IPS-18c (cell line): ENCODE measurements around the gene KANSL1.
"Not testable (repeated sequence)": the region's sequence is repeated elsewhere in the genome, so short reads cannot be mapped to it uniquely, and the experiment has no call there.

Experiments
- H3K4me3 ChIP-seq: 2 replicates; pipeline ENCODE4 v1.7.0; 2013; ENCODE audit warnings: low read depth, mild to moderate bottlenecking, low read length, moderate library complexity; ENCODE audit not compliant: insufficient read depth
- H3K9me3 ChIP-seq: one replicate; pipeline ENCODE4 v1.6.1; 2013; ENCODE audit warnings: mild to moderate bottlenecking, low read length, moderate library complexity; ENCODE audit not compliant: control insufficient read depth, insufficient read depth

The KANSL1 gene

DNA sequence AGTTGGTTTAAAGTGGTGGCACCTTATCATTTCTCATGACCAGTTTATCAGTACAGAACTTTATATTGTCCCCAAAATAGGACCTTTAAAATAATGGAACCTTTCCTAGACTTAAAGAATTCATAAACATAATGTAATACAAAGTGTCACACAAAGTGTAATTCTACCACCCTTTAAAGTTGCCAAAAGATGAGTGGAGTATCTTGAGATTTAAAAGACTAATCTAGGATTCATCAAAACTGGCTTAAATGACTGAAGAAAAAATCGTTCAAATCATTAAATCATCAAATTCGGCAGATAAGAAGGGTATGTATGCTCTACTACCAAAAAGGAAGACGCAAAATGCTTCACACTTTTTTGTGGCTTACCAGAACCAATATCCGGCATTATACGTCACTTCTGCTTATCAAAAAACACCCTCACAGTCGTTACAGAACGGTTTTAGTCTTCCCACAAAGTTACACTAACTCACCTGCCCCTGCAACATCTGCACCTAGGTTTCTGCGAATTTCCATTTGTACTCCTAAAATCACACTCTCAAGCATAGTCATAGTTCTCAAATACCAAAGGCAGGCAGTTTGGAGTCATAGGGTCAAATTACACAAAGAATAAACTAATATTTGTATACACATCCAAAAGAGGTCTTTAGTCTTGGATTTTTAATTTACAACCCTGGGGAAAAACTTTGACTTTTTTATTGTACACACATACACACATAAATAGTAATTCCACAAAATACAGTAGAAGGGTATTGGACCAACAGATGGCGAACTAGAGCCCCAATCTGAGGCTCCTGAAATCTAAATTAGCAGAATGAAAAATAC is 1.4 kb upstream of the KANSL1 start:
- Histone ChIP-seq H3K9me3 (no peaks in the 10 kb centered on the region), H3K4me3 (peak overlapping the region; percentile 97)

DNA sequence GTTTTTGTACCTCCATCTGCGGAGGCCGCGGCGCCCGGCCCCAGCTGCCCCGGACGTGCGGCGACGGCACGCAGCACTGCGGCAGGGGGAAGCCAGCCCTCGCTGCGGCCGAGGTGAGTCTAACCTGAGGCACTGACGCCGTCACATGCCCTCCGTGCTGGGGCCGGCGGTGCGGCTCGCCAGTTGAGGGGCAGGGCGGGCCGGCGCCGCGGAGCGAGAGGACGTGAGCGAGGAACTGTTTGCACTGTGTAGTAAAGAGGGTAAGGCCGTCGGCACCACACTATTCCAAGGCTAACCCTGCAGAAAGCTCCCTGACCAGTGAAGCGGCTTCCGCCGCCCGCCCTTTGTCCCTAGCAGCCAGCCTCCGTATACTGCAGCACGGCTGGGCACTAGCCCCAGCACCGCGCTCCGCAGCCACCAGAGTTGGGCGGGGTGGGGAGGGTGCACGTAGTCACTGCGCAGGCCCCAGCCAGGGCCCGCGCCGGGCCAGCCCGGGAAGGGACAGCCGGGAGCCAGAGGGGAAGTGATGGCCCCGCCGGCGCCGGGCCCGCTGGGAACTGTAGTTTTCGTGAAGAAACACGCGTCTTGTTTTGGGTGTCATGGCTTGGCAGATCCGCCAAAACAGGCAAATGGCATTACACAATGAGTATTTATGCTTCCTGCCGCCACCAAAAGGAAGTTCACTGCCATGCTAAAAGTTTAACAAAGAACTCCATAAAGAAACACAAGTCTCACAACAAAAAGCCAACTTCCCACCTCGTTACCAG is 580 bp upstream of the KANSL1 start:
- Histone ChIP-seq H3K4me3 (peak overlapping the region; percentile 97), H3K9me3 (no peaks in the 10 kb centered on the region)

DNA sequence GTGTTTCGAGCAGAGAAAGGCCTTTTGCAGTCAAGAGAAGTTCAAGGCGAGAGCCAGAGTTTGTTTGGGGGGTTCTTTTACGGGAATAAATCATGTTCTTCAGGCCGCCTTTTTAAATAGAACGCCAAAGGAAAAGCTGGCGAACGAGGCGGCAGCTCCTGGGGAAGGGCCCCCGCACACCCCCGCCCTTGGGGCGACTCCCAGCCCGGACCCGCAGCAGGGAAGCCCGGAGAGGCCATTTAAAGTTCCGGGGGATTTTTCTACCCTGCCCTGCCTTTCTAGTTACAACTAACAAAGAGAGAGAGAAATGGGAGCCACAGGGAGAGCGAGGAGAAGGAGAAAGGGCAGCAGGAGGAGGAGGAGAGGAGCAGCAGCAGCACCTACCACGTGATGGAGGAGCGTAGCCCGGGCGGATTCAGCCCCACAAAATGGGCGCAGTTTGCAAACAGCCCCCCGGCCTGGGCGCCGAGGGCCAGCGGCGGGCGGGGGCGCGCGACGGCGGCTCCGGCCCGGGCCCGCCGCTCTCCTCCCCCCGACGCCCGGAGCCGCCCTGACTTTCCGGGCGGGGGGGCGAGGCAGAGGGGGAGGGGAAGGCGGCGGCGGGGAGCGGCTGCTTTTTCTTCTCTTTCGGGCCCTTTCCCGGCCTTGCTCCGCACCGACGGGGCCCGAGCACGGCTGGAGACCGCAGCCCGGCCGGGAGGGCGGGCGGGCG is 634 bp downstream of the KANSL1 start:
- H3K4me3 ChIP-seq = peak overlapping the region; percentile 99
- no peaks in the 10 kb centered on the region for H3K9me3 ChIP-seq

DNA sequence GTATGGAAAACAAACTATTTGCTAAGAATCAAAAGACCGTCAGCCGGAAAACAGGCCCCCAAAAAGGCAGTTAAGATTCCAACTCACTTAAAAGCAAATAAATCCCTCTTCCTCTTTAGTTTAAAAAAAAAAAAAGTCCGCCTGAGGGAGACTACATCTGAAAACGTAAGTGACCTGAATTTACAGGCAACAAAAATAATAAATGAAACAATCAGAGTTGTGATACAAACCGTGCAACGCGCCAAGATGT is 1.1 kb downstream of the KANSL1 start:
- H3K9me3 ChIP-seq = no peaks in the 10 kb centered on the region
- H3K4me3 ChIP-seq = peak overlapping the region; percentile 99

DNA sequence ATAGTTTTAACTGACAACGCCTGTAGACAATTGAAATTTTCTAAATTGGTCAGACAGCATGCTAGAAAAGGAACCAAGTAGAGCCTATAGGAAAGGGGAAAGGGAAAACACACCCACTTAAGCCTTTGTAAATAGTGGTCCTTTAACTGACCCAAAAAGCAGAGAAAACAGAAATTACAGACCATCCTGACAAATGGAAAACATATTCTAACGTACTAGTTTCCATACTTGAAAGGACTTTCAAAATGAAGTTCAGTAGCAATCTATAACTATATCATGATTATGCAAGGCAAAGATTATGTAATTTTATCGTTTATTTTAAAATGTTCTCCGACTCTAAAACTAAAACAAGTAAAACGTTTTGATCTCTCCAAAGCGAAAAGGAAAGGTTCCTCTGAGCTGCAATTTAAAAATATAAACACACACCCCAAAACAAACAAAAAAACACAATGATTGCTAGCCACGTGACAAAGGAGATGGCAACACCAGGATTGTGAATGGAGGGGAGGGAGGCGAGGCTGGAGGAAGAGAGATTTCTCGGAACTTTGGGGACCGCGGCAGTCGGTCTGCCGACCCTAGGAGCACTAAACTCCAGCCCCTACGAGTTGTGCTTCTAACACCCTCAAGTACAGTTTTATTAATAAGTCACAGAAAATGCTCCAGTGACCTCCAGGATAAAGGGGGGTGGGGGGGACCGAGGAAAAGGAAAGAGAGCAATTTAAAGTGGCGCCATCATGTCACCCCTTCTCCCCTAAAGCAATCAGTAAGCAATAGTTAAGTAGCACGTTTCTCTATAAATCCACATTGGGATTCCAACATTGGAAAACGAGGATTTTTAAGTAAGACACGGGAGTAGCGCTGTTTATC is 1.7 kb downstream of the KANSL1 start:
- no peaks in the 10 kb centered on the region for H3K9me3 ChIP-seq
- peak overlapping the region; percentile 99 for H3K4me3 ChIP-seq

DNA sequence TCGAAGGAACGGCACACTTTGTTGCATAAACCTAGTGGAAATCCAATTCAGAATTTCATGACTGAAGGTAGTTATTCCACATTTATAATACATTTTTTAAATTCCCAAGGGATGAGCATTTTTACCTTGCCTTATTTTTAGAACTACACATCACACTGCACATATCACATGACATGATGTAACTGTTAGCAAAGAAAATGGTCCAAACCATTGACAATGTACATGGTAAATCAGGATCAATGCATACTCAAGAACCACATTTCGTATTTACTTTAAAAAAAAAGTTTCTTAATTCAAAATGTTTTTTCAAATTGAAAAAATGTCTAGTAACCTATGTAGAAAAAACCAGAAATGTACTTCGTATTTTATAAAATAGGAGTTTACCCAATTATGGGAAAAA is 2.5 kb downstream of the KANSL1 start:
- Histone ChIP-seq H3K9me3 (no peaks in the 10 kb centered on the region), H3K4me3 (no peak overlapping the region)

DNA sequence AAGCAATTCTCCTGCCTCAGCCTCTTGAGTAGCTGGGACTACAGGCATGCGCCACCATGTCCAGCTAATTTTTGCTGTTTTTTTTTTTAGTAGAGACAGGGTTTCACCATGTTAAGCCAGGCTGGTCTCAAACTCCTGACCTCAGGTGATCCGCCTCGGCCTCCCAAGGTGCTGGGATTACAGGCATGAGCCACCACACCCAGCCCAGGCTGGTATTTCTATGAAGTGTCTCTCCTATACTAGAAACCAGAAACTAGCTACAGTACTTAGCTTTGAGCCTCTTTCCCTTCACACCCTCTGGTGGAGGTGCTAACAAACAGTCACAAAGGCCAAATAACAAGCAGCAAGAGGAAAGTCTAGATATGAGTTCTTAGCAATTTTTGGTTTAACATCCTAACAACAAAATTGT is 6.4 kb downstream of the KANSL1 start:
- H3K4me3 ChIP-seq, H3K9me3 ChIP-seq: not testable (repeated sequence)

DNA sequence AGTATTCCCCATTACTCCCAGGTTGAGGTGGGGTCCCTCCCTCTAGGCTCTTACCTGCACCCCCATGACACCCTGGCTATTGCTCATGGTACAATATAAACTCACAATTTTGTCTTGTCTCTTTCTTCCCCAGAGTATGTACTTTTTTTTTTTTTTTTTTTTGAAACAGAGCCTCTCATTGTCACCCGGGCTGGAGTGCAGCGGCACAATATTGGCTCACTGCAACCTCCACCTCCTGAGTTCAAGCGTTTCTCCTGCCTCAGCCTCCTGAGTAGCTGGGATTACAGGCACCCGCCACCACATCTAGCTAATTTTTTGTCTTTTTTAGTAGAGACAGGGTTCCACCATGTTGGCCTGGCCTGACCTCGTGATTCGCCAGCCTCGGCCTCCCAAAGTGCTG is 8.5 kb downstream of the KANSL1 start:
- Histone ChIP-seq H3K4me3 (no peak overlapping the region), H3K9me3 (no peaks in the 10 kb centered on the region)

DNA sequence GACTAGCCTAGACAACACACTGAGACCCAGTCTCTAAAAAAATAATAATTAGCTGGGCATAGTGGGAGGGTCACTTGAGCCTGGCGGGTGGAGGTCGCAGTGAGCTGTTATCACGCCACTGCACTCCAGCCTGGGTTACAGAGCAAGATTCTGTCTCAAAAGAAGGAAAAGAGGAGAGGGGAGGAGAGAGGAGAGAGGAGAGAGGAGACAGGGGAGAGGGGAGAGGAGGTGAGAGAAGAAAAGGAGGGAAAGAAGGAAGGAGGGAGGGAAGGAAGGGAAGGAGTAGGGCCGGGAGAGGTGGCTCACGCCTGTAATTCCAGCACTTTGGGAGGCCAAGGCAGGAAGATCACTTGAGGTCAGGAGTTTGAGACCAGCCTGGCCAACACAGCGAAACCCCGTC is 9.8 kb downstream of the KANSL1 start:
- H3K9me3 ChIP-seq, H3K4me3 ChIP-seq: not testable (repeated sequence)

DNA sequence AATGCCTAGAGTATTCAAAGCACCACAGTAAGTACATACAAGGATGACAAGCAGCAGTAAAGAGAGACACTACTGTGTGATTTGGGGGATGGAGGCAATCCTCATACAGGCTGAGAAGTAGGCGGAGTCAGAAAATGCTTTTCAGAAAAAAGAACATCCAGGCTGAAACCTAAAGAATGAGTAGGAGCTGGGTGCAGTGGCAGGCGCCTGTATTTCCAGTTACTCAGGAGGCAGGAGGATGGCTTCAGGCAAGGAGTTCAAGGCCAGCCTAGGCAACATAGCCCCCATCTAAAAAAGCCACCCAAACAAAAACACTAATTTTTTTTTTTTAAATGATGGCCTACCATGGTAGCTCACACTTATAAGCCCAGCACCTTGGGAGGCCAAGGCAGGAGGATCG is 10.3 kb downstream of the KANSL1 start:
- no peak overlapping the region for H3K4me3 ChIP-seq
- no peaks in the 10 kb centered on the region for H3K9me3 ChIP-seq

DNA sequence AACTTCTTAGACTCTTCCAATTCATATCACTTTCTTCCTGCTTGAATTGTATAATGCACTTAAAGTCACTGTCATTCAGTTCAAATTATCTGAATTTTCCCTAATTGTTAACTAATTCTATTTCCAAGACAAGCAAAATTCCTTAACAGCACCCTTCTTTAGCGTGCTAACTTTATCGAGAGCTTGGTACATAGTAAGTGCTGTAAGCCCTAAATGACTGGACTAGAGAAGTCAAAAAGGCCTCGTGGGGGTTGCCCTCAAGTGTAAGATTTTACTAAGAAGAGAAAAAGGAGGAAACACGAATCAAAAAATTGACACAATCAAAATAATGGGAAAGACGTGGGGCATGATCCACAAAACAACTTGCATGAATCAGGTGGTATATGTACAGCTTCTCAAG is 11.3 kb downstream of the KANSL1 start:
- Histone ChIP-seq H3K4me3 (no peak overlapping the region), H3K9me3 (no peaks in the 10 kb centered on the region)

DNA sequence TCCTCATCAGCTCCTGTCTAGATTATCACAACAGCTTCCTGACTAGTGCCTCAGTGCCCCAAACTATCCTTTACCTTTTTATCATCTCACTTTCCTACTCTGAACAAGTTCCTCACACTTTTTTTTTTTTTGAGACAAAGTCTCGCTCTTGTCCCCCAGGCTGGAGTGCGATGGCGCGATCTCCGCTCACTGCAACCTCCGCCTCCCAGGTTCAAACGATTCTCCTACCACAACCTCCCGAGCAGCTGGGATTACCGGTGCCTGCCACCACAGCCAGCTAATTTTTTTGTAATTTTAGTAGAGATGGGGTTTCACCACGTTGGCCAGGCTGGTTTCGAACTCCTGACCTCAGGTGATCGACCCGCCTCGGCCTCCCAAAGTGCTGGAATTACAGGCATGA is 11.9 kb downstream of the KANSL1 start:
- H3K9me3 ChIP-seq, H3K4me3 ChIP-seq: not testable (repeated sequence)

DNA sequence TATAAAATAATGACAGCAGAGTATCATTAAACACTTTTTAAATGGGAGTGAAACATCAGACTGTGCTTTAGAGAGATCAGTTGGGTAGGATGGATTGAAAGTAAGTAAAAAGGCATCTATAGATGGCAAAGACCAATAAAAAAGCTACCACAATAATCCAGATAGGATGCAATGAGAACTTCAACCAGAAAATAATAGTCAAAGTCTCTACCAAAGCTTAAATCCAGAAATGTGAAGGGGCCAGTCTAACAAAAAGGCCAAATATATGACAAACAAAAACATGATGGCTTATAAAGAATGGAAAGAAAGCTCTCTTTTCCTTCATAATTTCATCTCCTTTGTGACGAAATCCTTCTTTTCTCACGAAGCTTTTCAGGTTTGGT is 12.3 kb downstream of the KANSL1 start:
- H3K4me3 ChIP-seq = no peak overlapping the region
- H3K9me3 ChIP-seq = no peaks in the 10 kb centered on the region

DNA sequence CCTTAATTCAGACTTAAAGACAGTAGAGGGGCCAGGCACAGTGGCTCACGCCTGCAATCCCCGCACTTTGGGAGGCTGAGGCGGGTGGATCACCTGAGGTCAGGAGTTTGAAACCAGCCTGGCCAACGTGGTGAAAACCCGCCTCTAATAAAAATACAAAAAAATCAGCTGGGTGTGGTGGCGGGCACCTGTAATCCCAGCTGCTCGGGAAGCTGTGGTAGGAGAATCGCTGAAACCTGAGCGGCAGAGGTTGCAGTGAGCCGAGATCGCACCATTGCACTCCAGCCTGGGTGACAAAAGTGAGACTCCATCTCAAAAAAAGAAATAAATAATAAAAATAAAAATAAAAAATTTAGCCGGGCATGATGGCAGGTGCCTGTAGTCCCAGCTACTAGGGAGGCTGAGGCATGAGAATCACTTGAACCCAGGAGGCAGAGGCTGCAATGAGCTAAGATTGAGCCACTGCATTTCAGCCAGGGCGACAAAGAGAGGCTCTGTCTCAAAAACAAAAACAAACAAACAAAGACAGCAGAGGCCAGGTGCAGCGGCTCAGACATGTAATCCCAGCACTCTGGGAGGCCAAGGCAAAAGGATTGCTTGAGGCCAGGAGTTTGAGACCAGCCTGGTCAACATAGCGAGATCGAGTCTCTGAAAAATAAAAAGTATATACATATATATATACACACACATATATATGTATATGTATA is 12.9 kb downstream of the KANSL1 start:
- H3K4me3 ChIP-seq, H3K9me3 ChIP-seq: not testable (repeated sequence)

DNA sequence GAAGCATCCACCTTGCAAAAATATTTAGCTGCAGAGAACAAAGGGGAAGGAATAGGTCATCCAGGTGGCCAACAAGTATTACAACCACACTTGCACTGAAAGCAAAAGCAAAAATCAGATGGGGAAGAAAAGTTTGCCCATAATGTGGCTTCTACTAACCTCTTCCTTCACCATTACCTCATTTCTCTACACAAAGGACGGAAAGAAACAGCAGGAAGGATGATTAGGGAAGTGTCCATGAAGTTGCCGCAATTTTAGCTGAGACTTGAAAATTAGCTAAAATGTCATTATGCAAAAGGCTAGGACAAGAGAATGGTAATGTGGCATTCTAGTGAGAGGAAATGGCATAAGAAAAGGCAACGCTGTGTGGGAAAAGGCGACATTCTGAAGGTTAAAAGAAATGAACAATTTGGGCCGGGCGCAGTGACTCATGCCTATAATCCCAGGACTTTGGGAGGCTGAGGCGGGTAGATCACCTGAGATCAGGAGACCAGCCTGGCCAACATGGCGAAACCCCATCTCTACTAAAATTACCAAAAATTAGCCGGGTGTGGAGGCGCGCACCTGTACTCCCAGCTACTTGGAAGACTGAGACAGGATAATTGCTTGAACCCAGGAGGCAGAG is 13.7 kb downstream of the KANSL1 start:
- Histone ChIP-seq H3K4me3 (no peak overlapping the region), H3K9me3 (no peaks in the 10 kb centered on the region)

DNA sequence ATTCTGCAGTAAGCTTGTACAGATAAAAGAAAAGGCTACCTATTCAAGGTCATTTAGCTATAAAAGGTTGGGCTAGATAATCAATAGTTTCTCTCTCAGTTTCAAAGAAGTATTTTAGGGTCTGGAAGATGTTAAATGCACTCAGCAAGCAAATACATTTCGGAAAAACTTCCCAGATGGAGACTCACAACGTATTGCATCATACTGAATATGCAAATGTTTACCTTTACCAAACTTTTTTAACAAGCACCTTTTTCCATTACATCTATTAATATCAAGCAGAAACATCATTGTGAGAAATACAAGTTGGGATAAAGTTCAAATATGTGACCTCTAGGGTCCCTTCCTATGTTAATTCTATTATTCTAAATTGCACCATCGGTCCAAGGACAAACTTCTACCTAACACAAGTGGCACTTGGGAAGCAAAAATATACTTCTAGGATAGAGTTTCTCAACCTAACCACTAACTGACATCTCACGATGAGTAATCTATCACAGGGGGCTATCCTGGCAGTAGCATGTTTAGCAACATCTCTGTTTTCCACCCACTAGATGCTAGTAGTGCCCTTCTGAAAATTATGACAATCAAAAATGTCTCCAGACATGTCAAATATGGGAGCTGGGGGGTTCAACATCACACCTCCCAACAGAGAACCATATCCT is 14.5 kb downstream of the KANSL1 start:
- Histone ChIP-seq H3K9me3 (no peaks in the 10 kb centered on the region), H3K4me3 (no peak overlapping the region)
